GM15510 (cell line): ENCODE measurements around the gene ARMH1.

Source experiments
- POLR2A ChIP-seq: IDR thresholded peaks from 3 replicates; pipeline ENCODE4 v1.6.1; 2011; ENCODE audit warnings: borderline replicate concordance; ENCODE audit not compliant: insufficient read length; ENCODE audit errors: extremely low read depth

The ARMH1 gene

GRCh38 chr1:44640200-44640853 lies 34.2 kb upstream of the ARMH1 start:
- no peak for TF ChIP-seq POLR2A

DNA sequence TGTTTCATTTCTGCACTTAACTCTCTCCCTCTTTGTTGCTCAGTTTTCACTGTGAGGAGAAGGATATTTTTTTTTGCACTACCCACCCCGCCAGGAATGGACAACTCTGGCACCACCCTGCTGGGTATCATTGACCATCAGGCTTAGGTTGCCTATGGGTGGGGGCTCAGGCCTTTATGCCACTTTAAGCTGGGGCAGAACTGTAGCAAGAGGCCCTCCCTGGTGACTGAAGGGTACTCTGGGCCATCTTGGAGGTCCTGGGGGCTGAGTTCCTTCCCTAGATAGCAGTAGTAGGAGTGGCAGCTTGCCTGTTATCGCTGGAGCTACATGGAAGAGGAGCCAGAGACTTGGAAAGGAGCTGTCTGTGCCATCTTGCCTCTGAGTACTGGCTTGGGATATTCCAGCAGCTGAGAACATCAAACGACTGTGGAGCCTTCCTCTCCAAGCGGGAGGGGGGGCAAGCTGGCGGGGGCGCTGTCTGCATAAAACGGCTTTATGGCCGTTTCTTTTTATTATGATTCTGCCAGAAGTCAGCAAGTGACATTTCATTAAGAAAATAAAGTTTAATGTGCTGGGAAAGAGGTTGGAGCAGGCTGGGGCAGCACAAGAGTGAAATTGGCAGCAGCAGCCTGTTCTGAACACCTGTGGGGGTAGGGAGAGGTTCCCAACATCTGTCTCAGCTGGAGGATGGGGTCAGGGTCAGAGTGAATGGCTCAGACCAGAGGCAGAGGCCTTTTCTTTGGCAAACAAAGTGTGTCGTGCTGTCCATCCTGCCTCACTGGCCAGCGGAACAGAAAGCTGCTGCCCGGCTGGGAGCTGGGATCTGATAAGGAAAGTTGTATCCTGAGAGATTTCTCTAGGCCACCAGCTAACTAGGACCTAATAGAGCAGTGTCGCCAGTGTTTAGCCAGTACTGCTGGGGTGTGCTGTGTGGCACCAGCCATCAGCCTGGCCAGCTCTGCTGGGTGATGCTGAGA lies 33.1 kb upstream of the ARMH1 start:
- no peak for TF ChIP-seq POLR2A

DNA sequence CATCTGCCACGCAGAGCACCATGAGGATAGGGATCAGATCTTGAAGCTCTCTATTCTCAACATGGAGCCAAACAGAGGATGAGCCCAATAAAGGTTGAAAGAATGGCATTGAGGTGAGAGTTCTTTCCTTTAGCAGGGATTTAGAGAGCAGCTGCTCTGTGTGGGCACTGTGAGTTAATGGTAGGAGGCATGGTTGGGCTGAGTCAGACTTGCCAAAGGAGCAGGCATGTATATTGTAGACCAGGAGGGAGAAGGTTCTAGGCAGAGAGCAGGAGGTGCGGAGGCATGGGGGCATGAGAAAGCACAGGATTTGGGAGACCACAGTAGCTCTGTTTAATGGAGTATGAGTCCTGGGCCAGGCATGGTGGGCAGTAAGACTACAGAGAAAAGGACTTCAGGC lies 32.3 kb upstream of the ARMH1 start:
- no peak for TF ChIP-seq POLR2A

- TF ChIP-seq POLR2A: no peak
Measured at GRCh38 chr1:44642925-44643324, 31.6 kb upstream of the ARMH1 start.

GRCh38 chr1:44643721-44644334 lies 30.7 kb upstream of the ARMH1 start:
- TF ChIP-seq POLR2A: no peak

DNA sequence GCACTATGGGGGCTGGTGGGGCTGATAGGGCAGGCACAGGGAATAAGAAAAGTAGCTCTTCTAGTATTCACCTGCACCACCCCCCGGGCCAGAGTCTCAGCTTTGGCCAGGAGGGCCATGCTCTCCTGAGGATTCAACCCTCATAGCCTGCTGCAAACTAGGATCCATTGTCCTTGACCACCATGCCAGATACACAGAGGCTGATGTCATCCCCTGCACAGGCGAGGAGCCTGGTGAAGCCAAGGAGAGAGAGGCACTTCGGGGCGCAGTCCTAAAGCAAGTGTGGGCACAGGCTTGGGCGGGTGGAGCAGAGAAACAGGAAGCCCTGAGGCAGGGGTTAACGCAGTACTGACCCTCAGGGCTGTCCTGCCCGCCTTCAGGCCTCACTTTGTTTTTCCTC lies 29.7 kb upstream of the ARMH1 start:
- no peak for TF ChIP-seq POLR2A

GRCh38 chr1:44645476-44646244 lies 28.9 kb upstream of the ARMH1 start:
- TF ChIP-seq POLR2A: no peak

DNA sequence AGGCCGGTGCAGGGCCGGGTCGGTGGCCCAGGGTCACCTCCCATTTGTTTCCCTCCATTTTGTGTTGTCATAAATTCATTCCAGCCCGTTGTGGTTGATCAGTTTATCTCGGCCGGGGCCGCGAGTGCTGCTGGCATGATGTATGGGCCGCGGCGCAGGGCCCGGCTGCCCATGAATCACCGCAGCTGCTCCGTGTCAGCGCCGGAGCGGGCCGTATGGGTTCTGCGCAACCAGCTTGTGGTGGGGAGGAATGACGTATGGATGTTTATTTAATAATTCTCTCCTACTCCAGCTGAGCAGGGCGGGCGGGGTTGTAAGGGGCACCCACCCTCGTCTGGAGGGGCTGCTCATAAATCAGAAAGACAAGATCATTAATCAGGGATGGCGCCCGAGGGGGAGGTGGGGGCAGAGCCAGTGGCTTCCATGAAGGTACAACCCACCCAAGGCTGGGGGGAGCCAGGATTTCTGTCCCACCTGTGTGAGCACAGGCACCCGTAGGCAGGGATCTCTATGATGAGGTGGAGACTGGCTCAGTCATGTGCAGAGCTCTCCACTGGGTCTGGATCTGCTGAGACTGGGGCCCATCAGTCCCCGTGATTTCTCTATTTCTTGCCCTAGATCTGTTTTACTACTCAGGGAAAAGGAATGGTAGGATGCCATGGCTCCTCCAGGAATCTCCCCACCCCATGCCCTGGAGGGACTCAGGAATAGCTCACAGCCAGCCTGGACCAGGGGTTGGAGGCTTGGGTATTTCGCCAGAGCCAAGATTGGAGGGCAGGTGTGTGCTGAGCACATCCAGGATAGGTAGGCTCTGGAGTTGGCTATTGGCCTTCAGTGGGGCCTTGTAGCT lies 28.0 kb upstream of the ARMH1 start:
- no peak for TF ChIP-seq POLR2A

DNA sequence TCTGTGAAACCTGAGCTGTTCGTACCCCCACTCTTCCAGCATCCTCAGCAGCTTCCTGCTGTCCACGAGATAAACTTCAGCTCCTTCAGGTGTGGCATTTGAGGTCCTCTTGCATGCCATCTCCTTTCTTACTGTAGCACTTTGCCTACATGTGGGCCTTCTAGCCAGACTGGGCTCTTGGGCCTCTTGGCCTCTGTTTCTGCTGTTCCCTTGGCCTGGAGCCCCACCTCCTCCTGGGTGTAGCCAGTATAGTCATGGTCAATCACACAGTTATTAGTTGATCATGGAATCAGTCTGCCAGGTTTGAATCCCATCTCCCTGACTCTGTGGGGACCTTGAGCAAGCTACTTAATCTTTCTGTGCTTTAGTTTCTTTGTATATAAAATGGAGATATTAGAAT lies 26.6 kb upstream of the ARMH1 start:
- no peak for TF ChIP-seq POLR2A

DNA sequence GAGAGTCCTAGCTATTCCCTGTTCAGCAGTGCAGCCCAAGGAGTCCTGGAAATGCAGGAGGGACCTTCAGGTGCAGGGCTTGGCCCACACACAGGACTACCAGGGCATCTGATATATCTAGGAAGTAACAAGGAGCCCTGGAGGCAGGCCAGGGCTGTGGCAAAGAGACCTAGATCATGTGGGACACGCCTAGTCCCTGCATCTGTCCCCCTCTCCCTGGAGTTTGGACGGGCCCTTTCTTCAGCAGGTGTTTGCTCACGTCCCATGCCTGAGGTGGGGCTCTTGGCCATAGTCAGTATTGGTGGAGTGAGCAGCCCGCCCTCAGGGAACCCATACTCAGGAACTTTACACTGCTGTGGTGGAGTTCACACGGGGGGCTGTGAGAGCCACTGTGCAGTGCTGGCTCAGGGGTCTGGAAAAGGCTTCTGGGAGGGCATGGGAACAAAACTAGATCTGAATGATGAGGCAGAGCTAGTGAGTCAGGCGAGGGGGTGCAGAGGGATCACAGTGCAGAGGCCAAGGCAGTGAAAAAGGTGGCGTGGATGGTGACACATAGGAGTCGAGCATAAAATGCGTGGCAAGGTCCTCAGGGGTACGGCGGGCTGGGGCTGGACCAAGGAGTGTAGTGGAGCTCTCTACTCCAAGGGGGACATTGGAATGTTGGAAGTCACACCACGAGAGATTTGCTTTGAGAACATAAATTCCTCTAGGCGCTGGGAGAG lies 25.8 kb upstream of the ARMH1 start:
- no peak for TF ChIP-seq POLR2A

- no peak for TF ChIP-seq POLR2A
Measured at GRCh38 chr1:44649788-44650158, 24.7 kb upstream of the ARMH1 start.

GRCh38 chr1:44650159-44650831 lies 24.2 kb upstream of the ARMH1 start:
- no peak for TF ChIP-seq POLR2A

GRCh38 chr1:44651069-44651468 lies 23.4 kb upstream of the ARMH1 start:
- TF ChIP-seq POLR2A: no peak

DNA sequence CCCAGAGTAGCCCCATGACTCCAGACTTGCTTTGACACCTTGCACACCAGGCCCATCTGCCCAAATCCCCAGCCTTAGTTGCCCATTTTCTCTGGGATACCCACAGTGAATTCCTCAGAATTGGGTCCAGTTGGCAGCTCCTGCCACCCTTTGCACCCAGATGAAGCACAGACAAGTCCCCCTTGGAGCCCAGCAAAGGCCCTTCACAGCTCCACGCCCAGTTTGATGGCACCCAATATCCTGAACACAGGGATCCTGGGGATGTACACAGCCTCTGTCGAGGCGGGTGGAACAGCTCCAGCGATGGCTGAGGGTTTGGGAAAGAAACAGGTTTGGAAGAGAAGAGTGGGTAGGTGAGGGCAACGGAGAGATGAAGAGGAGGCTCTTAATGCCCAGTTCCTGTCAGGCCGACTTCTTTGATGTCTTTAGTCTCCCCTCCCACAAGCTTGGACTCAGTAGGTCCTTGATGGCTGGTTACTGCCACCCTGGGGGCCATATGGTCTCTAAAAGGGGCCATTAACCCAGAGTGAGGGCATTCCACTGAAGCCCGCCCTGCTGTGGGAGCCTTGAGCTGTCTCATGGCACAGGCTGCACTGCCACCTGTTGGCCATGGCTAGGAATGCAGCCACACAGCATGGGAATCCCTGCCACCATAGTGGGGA lies 21.9 kb upstream of the ARMH1 start:
- TF ChIP-seq POLR2A: no peak
